ENCODE results near the gene CERS6. TPM values are rescaled to one million over a fixed set of nuclear protein-coding genes. Genes with fewer than 3 reads are reported as not detected.
A peak's percentile ranks its signal among the peaks of the same experiment; 100 is the strongest.

Gene CERS6
- polyA plus RNA-seq, 1 donor from 2014 or later = 59.3 TPM

DNA sequence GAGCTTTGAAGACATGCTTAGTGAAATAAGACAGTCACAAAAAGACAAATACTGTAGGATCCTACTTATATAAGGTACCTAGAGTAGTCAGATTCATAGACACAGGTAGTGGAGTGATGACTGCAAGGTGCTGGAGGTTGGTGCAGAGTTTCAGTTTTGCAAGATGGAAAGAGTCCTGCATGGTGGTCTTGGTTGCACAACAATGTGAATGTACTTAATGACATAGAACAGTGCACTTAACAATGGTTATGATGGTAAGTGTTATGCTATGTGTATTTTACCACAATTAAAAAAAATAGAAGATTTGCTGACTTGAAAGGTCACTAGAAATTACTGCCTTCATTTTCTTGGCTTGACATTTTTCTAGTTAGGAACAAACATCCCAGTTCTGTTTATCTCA, 9.5 kb downstream of the CERS6 start:
- no peaks in the 10 kb centered on the region for H3K9me2 ChIP-seq (ENCODE audit: insufficient read depth, low read length)
- H3K9ac ChIP-seq (ENCODE audit: low read length) = no peak overlapping the region
- no peaks in the 10 kb centered on the region for H3K36me3 ChIP-seq (ENCODE audit: insufficient read depth, low read length)
- H3K9me3 ChIP-seq (ENCODE audit: low read length) = no peaks in the 10 kb centered on the region
- H3K27ac ChIP-seq (ENCODE audit: low read length) = peak overlapping the region; percentile 16
- H3K4me3 ChIP-seq (ENCODE audit: low read length) = no peak overlapping the region
- H3K79me2 ChIP-seq (replicated peaks; ENCODE audit: insufficient read depth, low read length) = peaks cover 81% of the 10 kb centered on the region
- H2AFZ ChIP-seq (ENCODE audit: low read depth, low read length) = no peak overlapping the region
- H3K4me2 ChIP-seq (ENCODE audit: low read length) = no peak overlapping the region
- H4K20me1 ChIP-seq (ENCODE audit: insufficient read depth) = no peaks in the 10 kb centered on the region
- H3F3A ChIP-seq (ENCODE audit: insufficient read depth, low read length, poor library complexity, severe bottlenecking) = no peaks in the 10 kb centered on the region
- TF ChIP-seq SMC3 (conservative IDR thresholded peaks at IDR 0.05; ENCODE audit: poor library complexity) = no peak
- no peak for TF ChIP-seq TAF1 (IDR thresholded peaks at IDR 0.05; ENCODE audit: low read depth)
- no peak for TF ChIP-seq RAD21 (conservative IDR thresholded peaks at IDR 0.05)
- TF ChIP-seq, protein P1, sequence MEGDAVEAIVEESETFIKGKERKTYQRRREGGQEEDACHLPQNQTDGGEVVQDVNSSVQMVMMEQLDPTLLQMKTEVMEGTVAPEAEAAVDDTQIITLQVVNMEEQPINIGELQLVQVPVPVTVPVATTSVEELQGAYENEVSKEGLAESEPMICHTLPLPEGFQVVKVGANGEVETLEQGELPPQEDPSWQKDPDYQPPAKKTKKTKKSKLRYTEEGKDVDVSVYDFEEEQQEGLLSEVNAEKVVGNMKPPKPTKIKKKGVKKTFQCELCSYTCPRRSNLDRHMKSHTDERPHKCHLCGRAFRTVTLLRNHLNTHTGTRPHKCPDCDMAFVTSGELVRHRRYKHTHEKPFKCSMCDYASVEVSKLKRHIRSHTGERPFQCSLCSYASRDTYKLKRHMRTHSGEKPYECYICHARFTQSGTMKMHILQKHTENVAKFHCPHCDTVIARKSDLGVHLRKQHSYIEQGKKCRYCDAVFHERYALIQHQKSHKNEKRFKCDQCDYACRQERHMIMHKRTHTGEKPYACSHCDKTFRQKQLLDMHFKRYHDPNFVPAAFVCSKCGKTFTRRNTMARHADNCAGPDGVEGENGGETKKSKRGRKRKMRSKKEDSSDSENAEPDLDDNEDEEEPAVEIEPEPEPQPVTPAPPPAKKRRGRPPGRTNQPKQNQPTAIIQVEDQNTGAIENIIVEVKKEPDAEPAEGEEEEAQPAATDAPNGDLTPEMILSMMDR (IDR thresholded peaks at IDR 0.05; ENCODE audit: poor library complexity, severe bottlenecking) = no peak
- no peak for TF ChIP-seq EP300 (conservative IDR thresholded peaks at IDR 0.05; ENCODE audit: poor library complexity, severe bottlenecking)
- TF ChIP-seq EZH2 (IDR thresholded peaks at IDR 0.05; ENCODE audit: borderline replicate concordance, insufficient read depth, low read length, poor library complexity, severe bottlenecking) = no peak
- no peak for TF ChIP-seq MXI1 (conservative IDR thresholded peaks at IDR 0.05; ENCODE audit: poor library complexity, severe bottlenecking)
- TF ChIP-seq, protein P2, sequence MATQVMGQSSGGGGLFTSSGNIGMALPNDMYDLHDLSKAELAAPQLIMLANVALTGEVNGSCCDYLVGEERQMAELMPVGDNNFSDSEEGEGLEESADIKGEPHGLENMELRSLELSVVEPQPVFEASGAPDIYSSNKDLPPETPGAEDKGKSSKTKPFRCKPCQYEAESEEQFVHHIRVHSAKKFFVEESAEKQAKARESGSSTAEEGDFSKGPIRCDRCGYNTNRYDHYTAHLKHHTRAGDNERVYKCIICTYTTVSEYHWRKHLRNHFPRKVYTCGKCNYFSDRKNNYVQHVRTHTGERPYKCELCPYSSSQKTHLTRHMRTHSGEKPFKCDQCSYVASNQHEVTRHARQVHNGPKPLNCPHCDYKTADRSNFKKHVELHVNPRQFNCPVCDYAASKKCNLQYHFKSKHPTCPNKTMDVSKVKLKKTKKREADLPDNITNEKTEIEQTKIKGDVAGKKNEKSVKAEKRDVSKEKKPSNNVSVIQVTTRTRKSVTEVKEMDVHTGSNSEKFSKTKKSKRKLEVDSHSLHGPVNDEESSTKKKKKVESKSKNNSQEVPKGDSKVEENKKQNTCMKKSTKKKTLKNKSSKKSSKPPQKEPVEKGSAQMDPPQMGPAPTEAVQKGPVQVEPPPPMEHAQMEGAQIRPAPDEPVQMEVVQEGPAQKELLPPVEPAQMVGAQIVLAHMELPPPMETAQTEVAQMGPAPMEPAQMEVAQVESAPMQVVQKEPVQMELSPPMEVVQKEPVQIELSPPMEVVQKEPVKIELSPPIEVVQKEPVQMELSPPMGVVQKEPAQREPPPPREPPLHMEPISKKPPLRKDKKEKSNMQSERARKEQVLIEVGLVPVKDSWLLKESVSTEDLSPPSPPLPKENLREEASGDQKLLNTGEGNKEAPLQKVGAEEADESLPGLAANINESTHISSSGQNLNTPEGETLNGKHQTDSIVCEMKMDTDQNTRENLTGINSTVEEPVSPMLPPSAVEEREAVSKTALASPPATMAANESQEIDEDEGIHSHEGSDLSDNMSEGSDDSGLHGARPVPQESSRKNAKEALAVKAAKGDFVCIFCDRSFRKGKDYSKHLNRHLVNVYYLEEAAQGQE (IDR thresholded peaks at IDR 0.05; ENCODE audit: borderline replicate concordance) = no peak
- no peaks in the 10 kb centered on the region for H3K27me3 ChIP-seq (ENCODE audit: insufficient read depth, low read depth, low read length)

DNA sequence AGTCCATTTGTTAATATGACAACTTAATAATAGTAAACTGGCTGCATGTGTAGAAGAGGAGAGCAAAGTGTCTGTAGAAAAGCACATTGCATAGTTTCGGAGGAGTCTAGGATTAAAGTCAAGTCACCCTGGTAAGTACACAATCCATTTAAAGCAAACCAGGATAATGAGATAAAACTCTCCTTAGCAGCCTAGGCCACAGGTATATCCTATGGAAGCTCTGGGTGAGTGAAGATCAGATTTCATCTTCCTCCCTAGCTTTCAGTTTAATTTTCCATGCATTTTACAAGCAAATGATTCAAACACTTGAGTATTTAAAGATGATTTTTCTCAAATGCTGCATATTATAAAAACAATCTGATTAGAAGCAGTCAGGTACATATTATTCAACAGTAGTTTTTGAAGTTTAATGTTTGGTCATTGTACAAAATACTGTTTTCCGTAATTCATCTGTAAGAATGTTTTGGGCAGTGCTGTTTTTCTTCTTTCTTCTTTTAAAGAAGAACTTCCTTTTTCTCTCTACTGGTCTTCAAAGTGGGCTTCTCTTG, 10.2 kb downstream of the CERS6 start:
- Histone ChIP-seq H3K9me3 (ENCODE audit: low read length) (no peaks in the 10 kb centered on the region), H3K4me2 (ENCODE audit: low read length) (peak overlapping the region; percentile 40), H2AFZ (ENCODE audit: low read depth, low read length) (no peak overlapping the region), H3K27ac (ENCODE audit: low read length) (peak overlapping the region; percentile 31), H3F3A (ENCODE audit: insufficient read depth, low read length, poor library complexity, severe bottlenecking) (no peaks in the 10 kb centered on the region), H3K9me2 (ENCODE audit: insufficient read depth, low read length) (no peaks in the 10 kb centered on the region), H4K20me1 (ENCODE audit: insufficient read depth) (no peaks in the 10 kb centered on the region), H3K4me3 (ENCODE audit: low read length) (peak overlapping the region; percentile 32), H3K9ac (ENCODE audit: low read length) (no peak overlapping the region), H3K36me3 (ENCODE audit: insufficient read depth, low read length) (no peaks in the 10 kb centered on the region), H3K79me2 (replicated peaks; ENCODE audit: insufficient read depth, low read length) (peaks cover 75% of the 10 kb centered on the region), H3K27me3 (ENCODE audit: insufficient read depth, low read depth, low read length) (no peaks in the 10 kb centered on the region)
- TF ChIP-seq EZH2 (IDR thresholded peaks at IDR 0.05; ENCODE audit: borderline replicate concordance, insufficient read depth, low read length, poor library complexity, severe bottlenecking) (no peak), POLR2AphosphoS5 (IDR thresholded peaks at IDR 0.05) (peak; percentile 20)
